Activated T-cell treated with anti-CD3 and anti-CD28 coated beads, Interleukin-2, amount 50 U/mL, for 48 hours (primary cell): ENCODE measurements around the gene HEG1.

Source experiments
- DNase-seq, 2 experiments: peaks; one replicate each; pipeline ENCODE4 v3.0.0-alpha.2; 2020

Gene HEG1

DNA sequence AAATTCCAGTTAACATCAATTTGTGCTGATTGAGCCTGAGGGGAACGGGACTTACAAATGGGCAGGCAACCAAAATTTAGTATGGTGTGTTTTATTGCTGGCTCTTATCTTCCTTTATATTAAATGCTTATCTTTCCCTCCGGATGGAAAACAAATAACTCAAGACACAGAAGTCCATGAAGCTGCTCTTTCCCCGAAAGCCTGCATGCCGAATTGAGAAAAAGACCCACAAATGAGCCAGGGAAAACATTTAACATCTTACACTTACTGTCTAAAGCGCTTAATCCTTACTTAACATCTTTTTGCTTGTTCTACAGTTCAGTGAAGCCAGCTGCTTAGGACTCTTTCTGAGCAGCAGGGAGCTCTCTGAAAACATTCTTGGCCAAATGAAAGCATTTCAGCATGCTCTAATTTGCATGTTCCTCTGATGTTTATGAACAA, 49.5 kb downstream of the HEG1 start:
- no peak for DNase-seq

DNA sequence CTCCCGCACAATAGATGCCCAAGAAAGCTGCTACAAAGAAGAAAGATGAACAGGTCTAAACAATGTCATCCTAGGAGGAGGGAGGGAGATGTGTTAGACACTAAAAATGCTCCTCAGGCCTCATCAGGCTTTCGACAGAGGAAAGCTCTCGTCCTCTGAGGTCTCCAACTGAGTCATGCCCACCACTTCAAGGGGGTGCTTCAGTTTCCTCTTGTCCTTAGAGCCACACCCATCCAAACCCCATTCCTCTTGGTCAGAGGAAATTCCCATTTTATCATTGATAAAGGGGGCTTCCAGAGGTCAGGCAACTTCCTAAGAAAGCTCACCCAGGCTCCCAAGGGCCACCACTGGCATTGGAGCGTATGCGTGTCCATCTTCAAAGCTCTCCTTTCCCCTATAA, 50.1 kb downstream of the HEG1 start:
- no peak for DNase-seq

GRCh38 chr3:125005222-125005621, 50.6 kb downstream of the HEG1 start:
- no peak for DNase-seq

DNA sequence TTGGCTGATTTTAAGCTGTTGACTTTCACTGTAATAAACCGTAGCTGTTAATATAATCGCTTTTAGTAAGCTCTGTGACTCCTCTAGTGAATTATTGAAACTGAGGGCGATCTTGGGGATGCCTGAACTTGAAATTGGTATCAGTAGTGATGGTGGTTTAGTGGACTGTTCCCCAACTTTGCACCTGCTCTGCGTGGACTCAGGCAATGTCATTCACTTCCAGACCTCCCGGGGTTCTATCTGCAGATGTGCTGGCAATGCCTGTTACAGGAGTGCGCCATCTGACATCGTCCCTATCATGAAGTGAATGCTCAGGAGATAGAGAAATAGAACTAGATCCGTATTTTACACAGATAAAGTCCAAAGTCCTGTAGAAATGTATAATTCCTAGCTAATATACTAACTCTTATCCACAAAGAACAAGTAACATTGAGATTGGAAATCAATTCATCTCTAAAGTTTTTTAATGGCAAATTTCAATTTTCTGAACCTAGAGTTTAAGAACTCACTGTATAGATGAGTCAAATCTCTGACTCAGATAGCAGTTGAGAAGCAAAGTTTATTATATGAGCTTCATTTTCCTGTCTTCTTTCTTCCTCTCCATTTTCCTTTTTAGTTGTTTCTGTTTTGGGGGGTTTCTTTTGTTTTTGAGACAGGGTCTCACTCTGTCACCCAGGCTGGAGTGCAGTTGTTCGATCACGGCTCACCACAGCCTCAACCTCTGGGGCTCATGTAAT, 51.8 kb downstream of the HEG1 start:
- no peak for DNase-seq

DNA sequence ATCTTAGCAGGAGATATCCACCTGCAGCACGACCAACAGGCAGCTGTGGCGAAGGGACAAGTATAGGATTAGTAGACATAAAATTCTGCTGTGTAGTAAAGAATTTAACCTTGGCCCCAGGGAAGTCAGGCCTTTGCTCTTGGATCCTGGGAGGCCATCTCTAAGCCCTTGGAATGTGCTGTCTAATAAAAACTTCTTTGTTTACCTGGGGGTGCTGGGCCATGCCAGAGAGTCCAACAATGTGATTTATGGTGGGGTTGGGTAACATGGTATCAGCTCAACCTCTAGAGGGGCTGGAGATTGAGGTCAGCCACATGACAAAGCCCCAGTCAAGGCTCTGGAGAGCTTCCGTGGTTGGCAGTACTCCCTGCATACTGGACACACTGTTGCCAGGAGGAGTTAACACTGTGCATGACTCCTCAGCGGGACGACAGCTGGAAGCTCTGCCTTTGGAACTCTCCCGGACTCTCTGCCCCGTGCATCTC, 52.4 kb downstream of the HEG1 start:
- no peak for DNase-seq

DNA sequence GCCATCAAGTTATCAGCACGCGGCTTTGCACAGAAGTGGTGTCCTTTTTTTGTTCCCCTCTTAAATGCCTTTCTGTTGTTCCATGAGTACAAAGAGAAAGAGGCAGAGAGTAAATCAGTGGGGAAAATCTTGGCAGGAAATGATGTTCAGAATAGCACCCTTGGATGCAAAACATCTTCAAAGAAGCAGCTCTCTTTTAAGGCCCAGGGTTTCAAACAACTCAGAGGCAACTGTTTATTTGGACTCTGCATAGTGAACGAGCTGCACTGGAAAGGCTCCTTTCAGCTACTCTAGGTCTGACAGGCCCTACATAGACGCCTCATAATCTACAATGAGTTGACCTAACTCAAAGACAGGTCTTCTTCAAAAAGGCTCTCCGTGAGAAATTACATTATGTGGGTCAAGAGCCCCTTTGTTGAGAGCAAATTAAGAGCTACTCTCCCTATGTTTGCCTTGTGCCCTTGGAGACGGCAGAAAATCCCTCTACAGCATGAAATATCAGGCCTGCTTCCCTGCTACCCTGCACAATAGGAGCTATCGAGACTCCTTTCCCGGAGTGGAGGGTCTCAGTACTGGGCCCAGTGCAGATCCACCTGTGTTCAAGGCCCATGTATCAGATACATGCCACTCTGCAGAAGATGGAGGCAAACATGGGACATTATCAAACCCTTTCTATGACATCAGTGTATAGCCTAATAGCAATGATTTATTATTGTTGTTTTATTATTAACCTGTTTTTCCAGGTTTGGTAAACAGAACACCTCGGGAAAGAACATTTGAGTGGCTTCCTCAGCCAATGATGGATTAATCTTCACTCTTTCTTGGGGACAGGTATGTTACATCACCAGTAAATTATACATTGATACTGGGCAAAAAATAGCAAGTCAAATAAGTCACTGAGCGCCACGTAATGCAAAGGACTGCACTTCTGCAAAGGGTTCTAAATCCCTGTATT, 53.1 kb downstream of the HEG1 start:
- no peak for DNase-seq

GRCh38 chr3:125001557-125002413, 54.0 kb downstream of the HEG1 start:
- no peak for DNase-seq

DNA sequence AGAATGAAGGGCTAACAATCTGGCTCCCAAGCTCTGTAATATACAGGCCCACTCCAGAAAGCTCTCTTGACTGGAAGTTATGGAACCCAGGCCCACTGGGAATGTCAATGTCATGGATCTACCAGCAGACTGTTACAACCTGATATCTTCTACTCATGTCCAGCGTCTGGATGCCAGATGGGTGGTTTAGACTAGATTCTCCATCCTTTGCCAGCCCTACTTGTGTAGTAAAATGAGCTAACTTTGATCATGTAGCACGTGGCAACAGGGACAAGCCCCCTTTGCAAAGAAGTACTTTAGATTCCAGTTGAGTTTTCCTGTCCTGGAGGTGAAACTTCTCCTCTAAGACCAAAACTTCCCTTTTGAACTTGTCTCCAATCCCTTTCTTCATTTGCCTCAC, 55.1 kb downstream of the HEG1 start:
- no peak for DNase-seq

DNA sequence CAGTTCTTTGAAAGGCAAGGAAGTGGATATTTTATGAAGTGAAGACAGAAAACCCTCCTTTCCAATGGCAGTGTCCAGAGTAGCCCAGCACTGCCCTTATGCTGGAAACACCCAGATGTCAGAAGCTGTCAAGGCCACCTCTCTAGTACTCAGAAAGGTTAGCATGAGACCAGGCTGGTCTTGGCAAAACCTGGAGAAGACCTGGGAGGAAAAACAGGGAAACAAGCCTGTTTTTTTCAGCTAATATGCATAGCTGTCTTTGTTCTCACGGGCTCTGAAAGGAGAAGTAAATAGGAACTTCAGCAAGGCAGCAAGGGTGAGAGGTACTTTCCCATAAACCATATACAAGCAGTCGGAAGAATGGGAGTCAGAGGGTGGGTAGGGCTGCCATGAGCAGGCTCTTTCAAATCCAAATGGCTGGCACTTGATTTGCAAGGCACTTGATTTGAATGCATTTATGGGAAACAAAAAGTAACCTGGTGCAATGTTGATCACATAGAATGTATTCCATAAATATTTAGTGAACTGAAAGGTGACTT, 55.8 kb downstream of the HEG1 start:
- no peak for DNase-seq

GRCh38 chr3:124999317-124999716, 56.5 kb downstream of the HEG1 start:
- no peak for DNase-seq

DNA sequence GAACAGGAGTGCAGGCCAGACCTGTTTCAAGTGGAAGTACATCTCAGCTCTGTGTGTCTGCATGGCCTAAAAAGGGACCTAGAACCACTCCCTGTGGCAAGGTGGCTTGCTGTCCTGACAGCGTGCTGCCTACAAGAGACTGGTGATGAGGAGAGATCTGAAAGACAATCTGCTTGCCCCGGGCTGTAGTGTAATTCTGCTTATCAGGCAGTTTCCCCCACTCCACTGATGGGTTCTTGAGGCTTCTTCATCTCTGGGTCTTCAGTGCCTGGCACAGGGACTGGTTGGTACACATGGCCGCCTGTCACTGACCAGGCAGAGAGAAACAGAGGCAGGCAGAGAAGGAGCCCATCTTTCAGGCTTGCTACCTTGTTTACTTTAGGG, 57.6 kb downstream of the HEG1 start:
- no peak for DNase-seq

DNA sequence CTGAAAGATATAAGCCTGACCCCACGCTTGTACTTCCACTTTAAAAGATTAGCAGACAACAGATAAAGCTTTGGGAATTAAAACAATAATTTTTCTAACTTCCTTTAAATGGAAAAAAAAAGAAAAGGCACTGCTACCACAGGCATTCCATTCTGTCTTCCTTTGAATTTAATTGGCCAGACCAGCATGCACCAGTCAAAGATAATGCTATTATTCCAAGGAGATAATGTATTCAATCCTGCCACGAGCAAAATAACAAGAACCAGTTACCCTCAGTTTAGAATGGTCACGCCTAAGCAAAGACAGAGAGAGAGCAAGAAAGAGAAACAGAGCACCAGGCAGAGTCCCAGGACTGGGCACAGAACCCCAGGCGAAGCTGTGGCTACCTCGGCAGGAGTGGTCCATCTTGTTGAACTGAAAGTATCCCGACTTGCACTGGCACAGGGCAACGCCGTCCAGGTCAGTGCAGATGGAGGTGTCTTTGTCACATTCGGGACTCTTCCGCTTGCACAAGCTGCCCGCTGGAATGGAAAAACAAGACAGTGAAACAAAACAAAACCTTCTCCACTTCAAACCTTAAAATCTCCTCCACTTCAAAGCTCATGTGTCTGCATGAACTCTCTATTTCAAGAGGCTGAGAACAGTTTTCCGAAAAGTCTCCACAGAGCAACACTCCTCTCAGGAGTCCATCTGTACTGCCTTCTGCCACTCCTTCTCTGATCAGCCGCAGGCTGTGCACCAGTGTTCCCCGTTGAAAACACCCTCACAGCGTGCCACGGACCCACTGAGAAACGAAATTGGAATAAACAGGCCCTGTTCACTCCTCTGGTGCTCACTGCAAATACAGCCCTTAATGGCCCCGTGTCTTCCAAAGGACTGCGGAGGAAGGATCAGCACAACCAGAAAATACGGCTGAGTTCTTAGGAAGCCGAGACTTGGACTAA, 58.2 kb downstream of the HEG1 start:
- no peak for DNase-seq

DNA sequence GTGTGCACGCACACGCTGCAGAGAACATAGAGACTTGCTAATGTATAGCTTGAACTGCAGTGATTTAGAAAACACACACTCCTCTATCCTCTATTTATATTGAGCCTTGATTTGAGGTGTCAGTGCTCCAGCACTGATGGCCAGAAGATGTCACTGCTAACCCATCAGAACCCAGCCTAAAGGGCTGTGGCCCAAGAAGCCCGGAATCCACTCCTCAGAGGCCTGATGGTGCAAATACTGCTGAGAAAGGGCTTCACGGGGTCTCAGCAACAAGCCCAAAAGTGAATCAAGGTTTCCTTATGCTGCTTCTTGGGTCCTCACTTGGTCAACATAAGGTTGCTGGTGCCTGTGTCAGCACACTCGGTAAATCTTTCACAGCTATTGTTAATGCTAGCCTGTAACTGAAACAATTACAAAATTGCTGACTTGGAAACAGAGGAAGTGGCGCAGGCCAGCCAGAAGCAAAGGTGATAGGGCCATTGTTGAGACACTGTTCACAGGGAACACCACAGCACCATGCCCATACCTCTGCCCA, 60.3 kb downstream of the HEG1 start:
- peak; percentile 45 to 51 for DNase-seq

GRCh38 chr3:124993466-124993865, 62.3 kb downstream of the HEG1 start:
- no peak for DNase-seq

- DNase-seq = no peak
Measured at GRCh38 chr3:124992041-124992440, 63.8 kb downstream of the HEG1 start.

DNA sequence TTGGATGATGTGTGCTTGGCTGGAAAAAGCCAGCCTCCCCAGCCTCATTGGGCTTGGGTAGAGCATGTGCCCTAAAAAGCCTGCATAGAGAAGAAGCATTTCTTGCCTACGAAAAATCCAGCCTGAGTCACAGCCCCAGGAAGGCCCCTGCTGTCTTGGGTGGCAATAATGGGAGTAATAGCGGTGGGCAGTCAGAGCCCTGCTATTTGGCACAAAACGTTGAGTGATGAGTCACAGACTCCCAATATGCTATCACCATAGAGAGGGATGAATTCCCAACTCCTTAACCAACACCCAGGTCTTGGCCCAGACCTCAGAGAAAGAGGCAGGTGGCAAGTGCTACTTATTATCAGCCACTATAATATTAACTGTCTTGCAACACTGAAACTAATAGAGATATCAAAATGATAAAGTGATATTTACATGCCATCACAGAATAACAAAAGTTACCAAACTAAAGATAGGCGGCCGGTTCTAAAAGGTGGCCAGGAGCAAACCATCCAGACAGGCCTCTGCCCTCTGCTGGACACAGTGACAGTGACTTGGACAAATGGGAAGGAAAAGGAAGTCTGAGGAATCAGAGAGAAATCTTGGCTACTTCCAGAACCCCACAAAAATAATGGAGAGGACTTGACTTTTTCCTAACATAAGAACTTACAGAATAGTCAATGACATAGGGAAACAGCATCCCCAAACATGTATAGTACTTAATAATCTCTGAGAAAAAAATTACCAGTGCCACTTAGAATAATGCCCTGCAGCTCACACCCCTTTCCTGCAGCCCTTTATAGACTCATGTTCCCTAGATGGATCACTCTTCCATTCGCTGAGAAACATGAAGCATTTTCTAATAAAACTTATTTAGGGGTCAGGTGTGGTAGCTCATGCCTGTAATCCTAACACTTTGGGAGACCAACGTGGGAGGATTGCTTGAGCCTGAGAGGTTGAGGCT, 69.3 kb downstream of the HEG1 start:
- no peak for DNase-seq

GRCh38 chr3:124985349-124985748, 70.4 kb downstream of the HEG1 start:
- no peak for DNase-seq

DNA sequence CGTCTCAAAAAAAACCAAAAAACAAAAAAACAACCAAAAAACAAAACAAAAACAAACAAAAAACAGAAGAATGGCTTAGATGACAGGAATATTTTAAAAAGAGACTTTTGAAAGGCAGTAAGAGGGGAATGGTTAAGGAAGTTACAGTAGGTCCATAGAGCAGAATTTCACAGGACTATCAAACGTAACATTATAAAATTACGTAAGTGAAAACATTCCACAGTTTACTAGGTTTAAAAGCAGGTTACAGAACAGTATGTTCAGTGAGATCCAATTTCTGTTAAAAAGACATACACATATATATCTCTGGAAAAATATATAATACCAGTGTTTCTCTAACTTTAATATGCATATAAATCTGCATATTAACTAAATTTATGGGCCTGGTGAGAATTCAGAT, 71.0 kb downstream of the HEG1 start:
- DNase-seq = no peak

GRCh38 chr3:124982855-124983254, 72.9 kb downstream of the HEG1 start:
- DNase-seq = no peak

DNA sequence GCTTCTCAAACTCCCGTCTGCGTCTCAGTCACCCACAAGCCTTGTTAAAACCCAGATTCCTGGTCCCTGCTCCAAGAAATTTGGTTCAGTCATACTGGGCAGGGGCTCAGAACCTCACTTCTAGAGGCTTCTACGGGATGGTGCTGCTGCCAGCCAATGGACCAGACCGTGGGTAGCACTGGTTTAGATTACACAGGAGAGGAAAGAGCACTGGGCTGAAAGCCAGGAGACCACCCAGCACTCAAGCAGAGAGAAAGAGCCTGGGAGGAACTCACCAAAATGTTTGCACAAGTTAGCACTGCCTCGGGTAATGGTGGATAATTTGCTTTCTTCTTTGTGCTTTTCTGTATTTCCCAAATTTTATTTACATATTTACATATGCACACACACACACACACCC, 74.3 kb downstream of the HEG1 start:
- no peak for DNase-seq
